Mesenchymal stem cell (in vitro differentiated cells and primary cell): ENCODE measurements around the gene TUSC2.

Experiments used
- DNase-seq: peaks from one replicate; pipeline ENCODE4 v3.0.0-alpha.2; 2013
- H2AFZ ChIP-seq: one replicate; pipeline ENCODE4 v1.6.1; 2013; ENCODE audit warnings: low read depth, mild to moderate bottlenecking, control low read depth, inconsistent platforms, low read length, moderate library complexity
- H2AK5ac ChIP-seq: 2 replicates; pipeline ENCODE4 v1.6.1; 2013; ENCODE audit warnings: low read length, moderate library complexity, mild to moderate bottlenecking, inconsistent platforms; ENCODE audit not compliant: severe bottlenecking
- H2BK120ac ChIP-seq: one replicate; pipeline ENCODE4 v1.6.1; 2013; ENCODE audit warnings: low read depth, mild to moderate bottlenecking, inconsistent platforms, low read length, moderate library complexity
- H2BK12ac ChIP-seq, 2 experiments: one replicate each; pipeline ENCODE4 v1.6.1; 2013; ENCODE audit warnings: inconsistent platforms in 2 of 2, low read length in 2 of 2, mild to moderate bottlenecking in 2 of 2, moderate library complexity in 2 of 2, control low read depth in 1 of 2
- H2BK15ac ChIP-seq: one replicate; pipeline ENCODE4 v1.6.1; 2013; ENCODE audit warnings: mild to moderate bottlenecking, low read depth, inconsistent platforms; ENCODE audit not compliant: poor library complexity, severe bottlenecking
- H2BK5ac ChIP-seq: 2 replicates; pipeline ENCODE4 v1.6.1; 2013; ENCODE audit warnings: low read depth, mild to moderate bottlenecking, low read length, control low read depth, inconsistent platforms; ENCODE audit not compliant: poor library complexity, severe bottlenecking
- H3K14ac ChIP-seq, 2 experiments: one replicate each; pipeline ENCODE4 v1.6.1; 2013; ENCODE audit warnings: inconsistent platforms in 2 of 2, low read length in 2 of 2, control low read depth in 1 of 2, mild to moderate bottlenecking in 1 of 2, moderate library complexity in 1 of 2
- H3K18ac ChIP-seq, 2 experiments: one replicate each; pipeline ENCODE4 v1.6.1; 2013; ENCODE audit warnings: inconsistent platforms in 2 of 2, low read length in 2 of 2, control low read depth in 1 of 2, low read depth in 1 of 2, mild to moderate bottlenecking in 1 of 2
- H3K23ac ChIP-seq, 2 experiments: one replicate each; pipeline ENCODE4 v1.6.1; 2013; ENCODE audit warnings: inconsistent platforms in 2 of 2, low read length in 2 of 2, mild to moderate bottlenecking in 2 of 2, moderate library complexity in 2 of 2, control low read depth in 1 of 2
- H3K27ac ChIP-seq: 2 replicates; pipeline ENCODE4 v1.5.1; 2013; ENCODE audit warnings: mild to moderate bottlenecking, moderate library complexity, low read length, control low read depth, inconsistent platforms; ENCODE audit not compliant: poor library complexity, severe bottlenecking
- H3K27me3 ChIP-seq, 2 experiments: 2 replicates each; pipeline versions ENCODE4 v1.6.1 to v1.7.0; 2013; ENCODE audit warnings: low read length in 2 of 2, mild to moderate bottlenecking in 2 of 2, moderate library complexity in 2 of 2, control low read depth in 1 of 2, inconsistent platforms in 1 of 2; ENCODE audit not compliant: control insufficient read depth in 1 of 2, insufficient read depth in 1 of 2
- H3K36me3 ChIP-seq, 2 experiments: 2 replicates each; pipeline versions ENCODE4 v1.6.1 to v1.7.0; 2013; ENCODE audit warnings: low read length in 2 of 2, control low read depth in 1 of 2, inconsistent platforms in 1 of 2, low read depth in 1 of 2, mild to moderate bottlenecking in 1 of 2; ENCODE audit not compliant: insufficient read depth in 2 of 2, control insufficient read depth in 1 of 2
- H3K4ac ChIP-seq, 2 experiments: one replicate each; pipeline ENCODE4 v1.6.1; 2013; ENCODE audit warnings: inconsistent platforms in 2 of 2, low read length in 2 of 2, mild to moderate bottlenecking in 2 of 2, moderate library complexity in 2 of 2, control low read depth in 1 of 2, low read depth in 1 of 2
- H3K4me1 ChIP-seq: 2 replicates; pipeline ENCODE4 v1.6.1; 2013; ENCODE audit warnings: low read depth, low read length, control low read depth; ENCODE audit not compliant: control insufficient read depth, insufficient read depth
- H3K4me2 ChIP-seq: 2 replicates; pipeline ENCODE4 v1.6.1; 2013; ENCODE audit warnings: low read length, mild to moderate bottlenecking, inconsistent platforms; ENCODE audit not compliant: poor library complexity, severe bottlenecking
- H3K4me3 ChIP-seq, 2 experiments: 2 replicates each; pipeline versions ENCODE4 v1.5.1 to v1.7.0; 2013; ENCODE audit warnings: low read length in 2 of 2, mild to moderate bottlenecking in 2 of 2, control low read depth in 1 of 2, low read depth in 1 of 2; ENCODE audit not compliant: insufficient read depth in 1 of 2
- H3K79me1 ChIP-seq: replicated peaks from 2 replicates; pipeline ENCODE4 v1.6.1; 2013; ENCODE audit warnings: mild to moderate bottlenecking, control low read depth, low read length, inconsistent platforms; ENCODE audit not compliant: poor library complexity, severe bottlenecking
- H3K9ac ChIP-seq: 2 replicates; pipeline ENCODE4 v1.7.0; 2013; ENCODE audit warnings: mild to moderate bottlenecking, low read length, moderate library complexity
- H3K9me3 ChIP-seq: 2 replicates; pipeline ENCODE4 v1.7.0; 2013; ENCODE audit warnings: mild to moderate bottlenecking, low read length; ENCODE audit not compliant: control insufficient read depth
- H4K8ac ChIP-seq: one replicate; pipeline ENCODE4 v1.6.1; 2013; ENCODE audit warnings: inconsistent platforms, mild to moderate bottlenecking, low read length, moderate library complexity
- H4K91ac ChIP-seq: one replicate; pipeline ENCODE4 v1.6.1; 2013; ENCODE audit warnings: mild to moderate bottlenecking, low read length, inconsistent platforms
- WGBS: methylation state at CpG from one replicate; pipeline ENCODE4 v1.1.7; 2013; ENCODE audit warnings: mixed read lengths; 5-methylcytosine and 5-hydroxymethylcytosine counted together

TUSC2 gene

GRCh38 chr3:50276762-50277101 is 51.3 kb downstream of the TUSC2 start:
- H2BK12ac ChIP-seq, result no peak overlapping the region
- no peak overlapping the region for H3K4me2 ChIP-seq
- H3K36me3 ChIP-seq, result peaks cover 0 to 5% of the 10 kb centered on the region in 2 experiments
- H3K4me3 ChIP-seq, result no peak overlapping the region
- peaks cover 21 to 31% of the 10 kb centered on the region in 2 experiments for H3K27me3 ChIP-seq
- no peak overlapping the region for H2BK5ac ChIP-seq
- peaks cover 22% of the 10 kb centered on the region for H3K4me1 ChIP-seq
- H3K23ac ChIP-seq, result no peak overlapping the region
- H3K9ac ChIP-seq, result no peak overlapping the region
- 87% methylated on average over 17 of the region's 17 CpGs for WGBS
- H2BK120ac ChIP-seq, result no peak overlapping the region
- no peak overlapping the region for H2AFZ ChIP-seq
- no peak overlapping the region for H3K4ac ChIP-seq
- DNase-seq, result no peak
- H3K27ac ChIP-seq, result no peak overlapping the region
- H4K91ac ChIP-seq, result no peak overlapping the region
- H3K79me1 ChIP-seq, result no peaks in the 10 kb centered on the region
- H2BK15ac ChIP-seq, result peak overlapping the region; percentile 60
- no peak overlapping the region for H3K14ac ChIP-seq
- no peak overlapping the region for H2AK5ac ChIP-seq
- H4K8ac ChIP-seq, result no peak overlapping the region
- H3K9me3 ChIP-seq, result no peaks in the 10 kb centered on the region
- H3K18ac ChIP-seq, result no peak overlapping the region

- Histone ChIP-seq H2BK12ac (no peak overlapping the region), H2BK5ac (no peak overlapping the region), H3K4ac (no peak overlapping the region), H2BK15ac (no peak overlapping the region), H4K91ac (no peak overlapping the region), H3K4me1 (peaks cover 22% of the 10 kb centered on the region), H3K9ac (no peak overlapping the region), H3K18ac (no peak overlapping the region), H3K23ac (no peak overlapping the region), H3K9me3 (no peaks in the 10 kb centered on the region), H3K4me2 (no peak overlapping the region), H4K8ac (no peak overlapping the region), H2BK120ac (no peak overlapping the region), H3K36me3 (peaks cover 0 to 5% of the 10 kb centered on the region in 2 experiments), H3K4me3 (peak overlapping the region in 1 of 2 experiments; percentile 7), H2AFZ (no peak overlapping the region), H3K14ac (no peak overlapping the region), H3K79me1 (no peaks in the 10 kb centered on the region), H3K27me3 (peaks cover 21 to 31% of the 10 kb centered on the region in 2 experiments), H2AK5ac (no peak overlapping the region), H3K27ac (no peak overlapping the region)
- DNase-seq, result no peak
- 32% methylated on average over 75 of the region's 79 CpGs for WGBS
Observed at GRCh38 chr3:50275996-50276761, 51.8 kb downstream of the TUSC2 start.

GRCh38 chr3:50275141-50275995 is 52.7 kb downstream of the TUSC2 start:
- H3K36me3 ChIP-seq, result peaks cover 0 to 5% of the 10 kb centered on the region in 2 experiments
- H3K18ac ChIP-seq, result no peak overlapping the region
- H2BK5ac ChIP-seq, result no peak overlapping the region
- peaks cover 21 to 31% of the 10 kb centered on the region in 2 experiments for H3K27me3 ChIP-seq
- no peaks in the 10 kb centered on the region for H3K9me3 ChIP-seq
- WGBS, result 19% methylated on average over 59 of the region's 65 CpGs
- no peak overlapping the region for H3K9ac ChIP-seq
- DNase-seq, result no peak
- peak overlapping the region; percentile 47 for H3K4me2 ChIP-seq
- H3K4ac ChIP-seq, result no peak overlapping the region
- peak overlapping the region in 1 of 2 experiments; percentile 23 for H3K4me3 ChIP-seq
- no peak overlapping the region for H4K8ac ChIP-seq
- H2BK120ac ChIP-seq, result no peak overlapping the region
- H2AFZ ChIP-seq, result no peak overlapping the region
- no peak overlapping the region for H2BK12ac ChIP-seq
- H3K79me1 ChIP-seq, result no peaks in the 10 kb centered on the region
- peaks cover 28% of the 10 kb centered on the region for H3K4me1 ChIP-seq
- no peak overlapping the region for H3K23ac ChIP-seq
- H4K91ac ChIP-seq, result peak overlapping the region; percentile 6
- peak overlapping the region in 1 of 2 experiments; percentile 58 for H3K14ac ChIP-seq
- no peak overlapping the region for H3K27ac ChIP-seq
- H2BK15ac ChIP-seq, result no peak overlapping the region
- H2AK5ac ChIP-seq, result no peak overlapping the region
